ENCODE results near the gene CRISP2. TPM values are rescaled to one million over a fixed set of nuclear protein-coding genes. Genes with fewer than 3 reads are reported as not detected.
"Not testable (repeated sequence)": the region's sequence is repeated elsewhere in the genome, so short reads cannot be mapped to it uniquely, and the experiment has no call there.

CRISP2 gene, protein sequence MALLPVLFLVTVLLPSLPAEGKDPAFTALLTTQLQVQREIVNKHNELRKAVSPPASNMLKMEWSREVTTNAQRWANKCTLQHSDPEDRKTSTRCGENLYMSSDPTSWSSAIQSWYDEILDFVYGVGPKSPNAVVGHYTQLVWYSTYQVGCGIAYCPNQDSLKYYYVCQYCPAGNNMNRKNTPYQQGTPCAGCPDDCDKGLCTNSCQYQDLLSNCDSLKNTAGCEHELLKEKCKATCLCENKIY
- not detected for total RNA-seq

DNA sequence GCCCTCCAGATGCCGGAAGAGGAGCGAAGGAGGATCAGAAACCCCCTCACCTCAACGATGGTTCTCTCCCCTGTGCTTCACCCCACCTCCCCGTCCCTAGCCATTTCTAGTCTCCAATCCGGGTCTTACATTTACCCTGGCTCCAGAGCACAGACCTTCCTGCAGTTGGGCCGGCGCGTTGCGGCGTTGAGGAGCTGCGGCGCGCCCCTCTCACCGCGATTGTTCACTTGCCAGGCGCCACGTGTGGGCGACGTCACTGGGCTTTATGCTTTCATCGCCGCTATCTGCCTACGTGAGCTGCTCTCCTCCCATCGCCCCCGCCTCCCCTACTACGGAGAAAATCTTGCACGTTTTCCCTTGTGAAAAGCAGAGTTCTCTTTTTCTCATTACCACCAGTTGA is at the start of gene CRISP2:
CRISP2 (minus strand) TSS at position 198 of the 400 bp plus-strand sequence. CDS start 4,347 bp downstream, outside the sequence.
- peaks cover 1% of the 10 kb centered on the region for H3K9me3 Mint-ChIP-seq (ENCODE audit: low read depth)
- CTCF ChIA-PET, result interaction anchor here (0.7 kb wide), 1 partner anchor 1367 kb away, joined by 6 read pairs; no protein-coding TSS in a partner anchor
- H3K4me3 Mint-ChIP-seq, result no peak within 1 kb of the TSS

DNA sequence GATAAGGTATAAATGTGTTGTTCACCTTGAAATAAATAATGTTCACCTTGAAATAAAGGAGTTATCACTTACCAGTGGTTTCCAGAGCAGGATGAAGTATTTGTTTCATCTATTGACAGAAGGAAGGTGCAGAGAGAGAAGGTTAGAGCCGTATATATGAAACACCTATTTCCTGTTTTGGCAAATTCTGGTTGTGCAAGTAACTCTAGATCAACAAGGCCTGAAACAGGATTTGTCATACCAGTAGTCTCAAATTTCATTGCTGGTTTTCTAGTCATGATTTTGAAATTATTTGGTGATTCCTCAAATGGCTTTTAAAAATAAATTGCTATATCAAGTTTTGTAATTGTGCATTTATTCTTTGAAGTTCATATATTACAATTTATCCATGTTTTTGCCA is 30.9 kb upstream of the CRISP2 start, which contains the start of gene CRISP3:
CRISP3 (minus strand) TSS at position 130 of the 400 bp plus-strand sequence; CDS start at position 109, 21 bp downstream.
- Mint-ChIP-seq H3K4me3 (no peak within 1 kb of the TSS), H3K27me3 (no peaks in the 10 kb centered on the region), H3K36me3 (ENCODE audit: low read depth) (no peaks in the 10 kb centered on the region), H3K9me3 (ENCODE audit: low read depth) (peaks cover 1% of the 10 kb centered on the region), H3K27ac (no peak within 1 kb of the TSS), H3K4me1 (no peaks in the 10 kb centered on the region)
- ATAC-seq (no peak), DNase-seq (no peak)
- ChIA-PET POLR2A (no interaction called here), CTCF (no interaction called here)
- intact Hi-C loops (cut with DNase I, micrococcal nuclease), result no loop called here

More for the DNA sequence above, at the start of gene CRISP2:
- Mint-ChIP-seq H3K27me3 (no peaks in the 10 kb centered on the region), H3K27ac (no peak within 1 kb of the TSS), H3K36me3 (ENCODE audit: low read depth) (no peaks in the 10 kb centered on the region), H3K4me1 (no peaks in the 10 kb centered on the region)
- no peak for ATAC-seq
- POLR2A ChIA-PET, result no interaction called here
- DNase-seq, result no peak
- intact Hi-C loops (cut with DNase I, micrococcal nuclease), result no loop called here

GRCh38 chr6:49743429-49743828 is 30.1 kb upstream of the CRISP2 start:
- H3K27ac Mint-ChIP-seq, result no peak overlapping the region
- intact Hi-C loops (cut with DNase I, micrococcal nuclease), result no loop called here
- ChIA-PET POLR2A (no interaction called here), CTCF (no interaction called here)
- no peaks in the 10 kb centered on the region for H3K4me1 Mint-ChIP-seq
- DNase-seq (no peak), ATAC-seq (no peak)
- peaks cover 1% of the 10 kb centered on the region for H3K9me3 Mint-ChIP-seq (ENCODE audit: low read depth)
- no peak overlapping the region for H3K4me3 Mint-ChIP-seq
- H3K36me3 Mint-ChIP-seq (ENCODE audit: low read depth), result no peaks in the 10 kb centered on the region
- H3K27me3 Mint-ChIP-seq, result no peaks in the 10 kb centered on the region

GRCh38 chr6:49739423-49739822 is 26.1 kb upstream of the CRISP2 start:
- H3K27ac Mint-ChIP-seq, result no peak overlapping the region
- ChIA-PET CTCF (no interaction called here), POLR2A (no interaction called here)
- intact Hi-C loops (cut with DNase I, micrococcal nuclease), result no loop called here
- ATAC-seq (no peak), DNase-seq (no peak)
- no peaks in the 10 kb centered on the region for H3K36me3 Mint-ChIP-seq (ENCODE audit: low read depth)
- H3K4me1 Mint-ChIP-seq, result no peaks in the 10 kb centered on the region
- no peak overlapping the region for H3K4me3 Mint-ChIP-seq
- no peaks in the 10 kb centered on the region for H3K27me3 Mint-ChIP-seq
- H3K9me3 Mint-ChIP-seq (ENCODE audit: low read depth), result peaks cover 1% of the 10 kb centered on the region

DNA sequence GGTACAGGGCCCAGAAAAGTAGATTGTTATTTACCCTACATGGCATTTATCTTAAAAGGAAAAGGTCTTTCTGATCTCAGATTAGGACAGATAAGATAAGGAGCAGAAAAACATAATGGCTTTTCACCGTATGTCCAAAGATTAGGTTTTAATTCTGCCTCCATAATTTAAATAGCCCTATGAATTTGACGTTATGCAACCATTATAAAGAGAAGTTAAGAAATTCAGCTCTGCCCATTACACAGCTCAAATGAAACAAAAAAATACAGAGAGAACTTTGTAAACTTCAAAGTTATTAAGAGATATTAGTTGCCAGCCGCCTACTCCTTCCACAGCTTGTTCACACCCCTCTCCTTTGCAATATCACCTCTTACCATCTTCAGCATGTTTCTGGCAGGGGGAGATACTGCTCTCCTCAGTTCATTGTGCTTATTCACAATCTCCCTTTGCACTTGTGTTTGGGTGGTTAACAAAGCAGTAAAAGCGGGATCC is 22.7 kb upstream of the CRISP2 start:
- H3K4me1 Mint-ChIP-seq, result no peaks in the 10 kb centered on the region
- H3K27me3 Mint-ChIP-seq, result no peaks in the 10 kb centered on the region
- H3K27ac Mint-ChIP-seq, result no peak overlapping the region
- DNase-seq, result no peak
- H3K4me3 Mint-ChIP-seq, result no peak overlapping the region
- intact Hi-C loops (cut with DNase I, micrococcal nuclease), result no loop called here
- no peaks in the 10 kb centered on the region for H3K36me3 Mint-ChIP-seq (ENCODE audit: low read depth)
- ChIA-PET CTCF (no interaction called here), POLR2A (no interaction called here)
- H3K9me3 Mint-ChIP-seq (ENCODE audit: low read depth), result peaks cover under 1% of the 10 kb centered on the region
- no peak for ATAC-seq

DNA sequence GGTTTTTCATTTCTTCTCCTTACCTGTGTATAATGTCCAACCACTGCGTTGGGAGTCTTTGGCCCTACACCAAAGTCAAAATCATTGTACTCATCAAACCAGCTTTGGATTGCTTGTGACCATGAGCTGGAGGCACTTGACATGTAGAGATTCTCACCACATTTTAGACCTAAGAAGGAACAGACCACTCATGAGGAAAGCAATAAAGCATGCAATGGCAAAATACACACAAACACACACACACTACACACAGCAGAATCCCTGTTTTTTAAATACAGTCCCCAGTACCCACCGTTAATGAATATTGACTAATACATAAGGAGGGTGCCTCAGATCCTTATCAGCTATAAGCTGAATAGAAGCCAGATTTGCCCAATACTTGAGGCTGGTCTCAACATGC is 20.3 kb upstream of the CRISP2 start:
- intact Hi-C loops (cut with DNase I, micrococcal nuclease), result no loop called here
- DNase-seq (no peak), ATAC-seq (no peak)
- ChIA-PET CTCF (no interaction called here), POLR2A (no interaction called here)
- Mint-ChIP-seq H3K9me3 (ENCODE audit: low read depth) (peaks cover 2% of the 10 kb centered on the region), H3K27ac (no peak overlapping the region), H3K36me3 (ENCODE audit: low read depth) (no peaks in the 10 kb centered on the region), H3K4me3 (no peak overlapping the region), H3K4me1 (no peaks in the 10 kb centered on the region), H3K27me3 (no peaks in the 10 kb centered on the region)

- ChIA-PET POLR2A (no interaction called here), CTCF (no interaction called here)
- Mint-ChIP-seq H3K4me1 (no peaks in the 10 kb centered on the region), H3K27me3 (no peaks in the 10 kb centered on the region), H3K9me3 (ENCODE audit: low read depth) (peaks cover 2% of the 10 kb centered on the region), H3K4me3 (no peak overlapping the region), H3K36me3 (ENCODE audit: low read depth) (no peaks in the 10 kb centered on the region), H3K27ac (no peak overlapping the region)
- intact Hi-C loops (cut with DNase I, micrococcal nuclease), result no loop called here
- ATAC-seq (no peak), DNase-seq (no peak)
Measured at GRCh38 chr6:49732781-49733180, 19.4 kb upstream of the CRISP2 start.

GRCh38 chr6:49730251-49730650 is 16.9 kb upstream of the CRISP2 start:
- no peak for ATAC-seq
- no peak overlapping the region for H3K27ac Mint-ChIP-seq
- H3K9me3 Mint-ChIP-seq (ENCODE audit: low read depth), result peaks cover 7% of the 10 kb centered on the region
- CTCF ChIA-PET, result no interaction called here
- H3K36me3 Mint-ChIP-seq (ENCODE audit: low read depth), result no peaks in the 10 kb centered on the region
- no peaks in the 10 kb centered on the region for H3K27me3 Mint-ChIP-seq
- DNase-seq, result no peak
- POLR2A ChIA-PET, result no interaction called here
- no peak overlapping the region for H3K4me3 Mint-ChIP-seq
- H3K4me1 Mint-ChIP-seq, result no peaks in the 10 kb centered on the region
- intact Hi-C loops (cut with DNase I, micrococcal nuclease), result no loop called here

GRCh38 chr6:49723917-49724316 is 10.6 kb upstream of the CRISP2 start:
- H3K27ac Mint-ChIP-seq; H3K36me3 Mint-ChIP-seq (ENCODE audit: low read depth); DNase-seq; H3K9me3 Mint-ChIP-seq (ENCODE audit: low read depth); ATAC-seq; POLR2A ChIA-PET; CTCF ChIA-PET; intact Hi-C loops (cut with DNase I, micrococcal nuclease); H3K27me3 Mint-ChIP-seq; H3K4me1 Mint-ChIP-seq; H3K4me3 Mint-ChIP-seq: not testable (repeated sequence)

DNA sequence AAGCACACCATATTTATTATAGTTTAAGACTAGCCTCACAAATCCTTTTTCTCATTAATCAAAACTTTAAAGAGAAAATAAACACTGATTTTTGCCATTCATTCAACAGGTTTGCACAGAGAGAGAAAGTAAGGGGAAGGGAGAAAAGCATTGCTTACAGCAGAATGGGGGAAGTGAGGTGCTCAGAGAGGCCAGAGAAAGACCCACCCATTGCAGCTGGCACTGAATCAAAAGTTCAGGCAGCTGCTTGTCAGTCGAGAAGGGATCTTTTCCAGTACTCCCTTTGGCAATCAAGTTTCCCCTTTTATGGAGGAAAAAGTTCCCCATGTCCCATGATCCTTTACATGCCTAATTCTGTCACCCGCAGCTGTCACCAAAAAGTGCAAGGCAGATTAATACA is 8.0 kb upstream of the CRISP2 start:
- ATAC-seq (no peak), DNase-seq (no peak)
- Mint-ChIP-seq H3K4me1 (no peaks in the 10 kb centered on the region), H3K27ac (no peak overlapping the region), H3K27me3 (no peaks in the 10 kb centered on the region), H3K9me3 (ENCODE audit: low read depth) (peaks cover 5% of the 10 kb centered on the region), H3K36me3 (ENCODE audit: low read depth) (no peaks in the 10 kb centered on the region), H3K4me3 (no peak overlapping the region)
- ChIA-PET CTCF (no interaction called here), POLR2A (no interaction called here)
- intact Hi-C loops (cut with DNase I, micrococcal nuclease), result no loop called here

- Mint-ChIP-seq H3K27ac (no peak overlapping the region), H3K9me3 (ENCODE audit: low read depth) (peaks cover 2% of the 10 kb centered on the region), H3K27me3 (no peaks in the 10 kb centered on the region), H3K36me3 (ENCODE audit: low read depth) (no peaks in the 10 kb centered on the region), H3K4me3 (no peak overlapping the region), H3K4me1 (no peaks in the 10 kb centered on the region)
- ATAC-seq (no peak), DNase-seq (no peak)
- POLR2A ChIA-PET, result no interaction called here
- CTCF ChIA-PET, result no interaction called here
- intact Hi-C loops (cut with DNase I, micrococcal nuclease), result no loop called here
Measured at GRCh38 chr6:49720372-49720771, 7.0 kb upstream of the CRISP2 start.

DNA sequence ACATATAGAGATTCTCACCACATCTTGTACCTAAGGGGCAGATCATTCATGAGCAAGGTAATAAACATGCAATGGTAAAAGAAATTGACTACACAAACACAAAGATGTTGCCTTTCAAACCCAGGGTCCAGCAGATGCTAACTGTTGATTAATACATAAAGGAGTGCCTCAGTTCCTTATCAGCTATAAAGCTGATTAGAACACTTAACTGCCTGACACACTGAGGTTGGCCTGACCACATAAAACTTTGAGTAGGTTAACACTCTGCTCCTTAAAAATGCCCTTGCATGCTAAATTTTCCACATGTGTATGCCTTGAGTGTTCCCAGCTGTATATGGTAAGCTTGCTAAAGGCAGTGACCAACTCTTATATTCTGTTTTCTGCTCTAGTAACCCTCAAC is 14.9 kb downstream of the CRISP2 start:
- ChIA-PET POLR2A (no interaction called here), CTCF (no interaction called here)
- Mint-ChIP-seq H3K4me3 (no peak overlapping the region), H3K27ac (no peak overlapping the region), H3K4me1 (no peaks in the 10 kb centered on the region), H3K27me3 (no peaks in the 10 kb centered on the region), H3K9me3 (ENCODE audit: low read depth) (peaks cover 8% of the 10 kb centered on the region), H3K36me3 (ENCODE audit: low read depth) (no peaks in the 10 kb centered on the region)
- ATAC-seq, result no peak
- intact Hi-C loops (cut with DNase I, micrococcal nuclease), result no loop called here
- no peak for DNase-seq

- CTCF ChIA-PET, result no interaction called here
- H3K4me1 Mint-ChIP-seq, result no peaks in the 10 kb centered on the region
- H3K36me3 Mint-ChIP-seq (ENCODE audit: low read depth), result no peaks in the 10 kb centered on the region
- DNase-seq (no peak), ATAC-seq (no peak)
- H3K27ac Mint-ChIP-seq, result no peak overlapping the region
- peaks cover 1% of the 10 kb centered on the region for H3K27me3 Mint-ChIP-seq
- peaks cover 13% of the 10 kb centered on the region for H3K9me3 Mint-ChIP-seq (ENCODE audit: low read depth)
- intact Hi-C loops (cut with DNase I, micrococcal nuclease), result no loop called here
- no peak overlapping the region for H3K4me3 Mint-ChIP-seq
- POLR2A ChIA-PET, result no interaction called here
Measured at GRCh38 chr6:49693512-49693911, 19.8 kb downstream of the CRISP2 start.
